Adrenal gland (tissue), 12 donors: Measurements from ENCODE around the gene PCNP. TPM values are rescaled to one million over a fixed set of nuclear protein-coding genes. Genes with fewer than 3 reads are reported as not detected.

Source experiments
- DNase-seq, 7 donors: peaks; one replicate each; pipeline ENCODE4 v3.0.0-alpha.2; 2019 to 2020
- H3K27ac ChIP-seq, 5 donors: fragments of 200-600 bp; sonication (generic) in 4 of 5; 1 replicate in 3 of 5; 2 replicates in 2 of 5; pipeline versions ENCODE4 v1.5.1 to v1.8.0; 2016 to 2020; ENCODE audit warnings: mild to moderate bottlenecking in 1 of 5
- H3K27me3 ChIP-seq: fragments of 200-600 bp; 2 replicates; pipeline ENCODE4 v1.8.0; 2021
- H3K36me3 ChIP-seq, 2 donors: fragments of 200-600 bp; replicated peaks in 1 of 2; 1 replicate in 1 of 2; 2 replicates in 1 of 2; pipeline versions ENCODE4 v1.5.1 to v1.8.0; 2018 to 2022
- H3K4me1 ChIP-seq, 2 donors: fragments of 200-600 bp; replicated peaks in 1 of 2; 1 replicate in 1 of 2; 2 replicates in 1 of 2; pipeline versions ENCODE4 v1.5.1 to v1.8.0; 2018 to 2021
- H3K4me3 ChIP-seq, 4 donors: fragments of 200-600 bp; sonication (generic) in 3 of 4; one replicate each; pipeline ENCODE4 v1.5.1; 2016 to 2018
- H3K9me3 ChIP-seq, 3 donors: fragments of 200-600 bp; sonication (generic) in 1 of 3; replicated peaks in 1 of 3; 1 replicate in 2 of 3; 2 replicates in 1 of 3; pipeline versions ENCODE4 v1.5.1 to v1.8.0; 2016 to 2021
- CTCF ChIP-seq, 6 experiments: fragments of 450-650 bp in 4 of 6; fragments of 200-600 bp in 2 of 6; sonication (generic) in 1 of 6; IDR thresholded peaks; 1 replicate in 5 of 6; 2 replicates in 1 of 6; pipeline versions ENCODE4 v1.5.1 to v1.8.0; 2016 to 2021; ENCODE audit warnings: antibody characterized with exemption in 6 of 6, mild to moderate bottlenecking in 2 of 6, moderate library complexity in 1 of 6
- POLR2A ChIP-seq, 2 donors: fragments of 450-650 bp; IDR thresholded peaks; one replicate each; pipeline ENCODE4 v1.6.1; 2017; ENCODE audit warnings: antibody characterized with exemption in 2 of 2, mild to moderate bottlenecking in 2 of 2, moderate library complexity in 1 of 2
- WGBS, 4 donors: extraction: QIAGEN DNeasy Blood & Tissue Kit in 2 of 4; methylation state at CpG; one replicate each; pipeline versions ENCODE4 v1.1.5 to v1.1.7; 2013 to 2017; 5-methylcytosine and 5-hydroxymethylcytosine counted together
- intact Hi-C, 2 donors: fragments of 100-400 bp; cut with DNase I; formaldehyde crosslinking; loops; one replicate each; pipeline versions ENCODE4 v1.14.1 to v1.15.0; 2022 to 2023
- polyA plus RNA-seq, 3 donors: library from polyadenylated mRNA; stranded (reverse); fragments of 200-250 nt in 2 of 3; fragments of 350-450 nt in 1 of 3; fragmentation: Illumina TruSeq in 1 of 3; extraction: RNeasy Lipid Tissue Mini Kit (QIAGEN cat#74804) in 1 of 3; gene quantifications; one replicate each; pipeline ENCODE4 v1.2.3, GENCODE V29; 2013 to 2014
- total RNA-seq, 9 donors: library from RNA; depleted of rRNA in 4 of 9; stranded (reverse); fragments of >200 nt in 4 of 9; fragments of 120-200 nt in 1 of 9; fragmentation: NEBNext Ultra II Directional in 1 of 9; extraction: Animal tissue kit (Norgen Biotek cat#: 25700) in 1 of 9; gene quantifications; one replicate each; pipeline versions ENCODE4 v1.1.0 to v1.2.4, GENCODE V29; 2013 to 2023
- donor health status: healthy with polysubstance abuse.
- donor health status: Bipolar disorder and iron deficiency.
- donor health status: DM: yes; HTN: yes; CAD: no.
- donor health status: DM: no; HTN: no; CAD: no.
- donor health status: DM: no; HTN: no; CAD: no.
- donor health status: DM: yes; HTN: yes; CAD: no.

Gene PCNP
- total and polyA plus RNA-seq, 12 donors: 41.0 to 146 (median 81.3) TPM

DNA sequence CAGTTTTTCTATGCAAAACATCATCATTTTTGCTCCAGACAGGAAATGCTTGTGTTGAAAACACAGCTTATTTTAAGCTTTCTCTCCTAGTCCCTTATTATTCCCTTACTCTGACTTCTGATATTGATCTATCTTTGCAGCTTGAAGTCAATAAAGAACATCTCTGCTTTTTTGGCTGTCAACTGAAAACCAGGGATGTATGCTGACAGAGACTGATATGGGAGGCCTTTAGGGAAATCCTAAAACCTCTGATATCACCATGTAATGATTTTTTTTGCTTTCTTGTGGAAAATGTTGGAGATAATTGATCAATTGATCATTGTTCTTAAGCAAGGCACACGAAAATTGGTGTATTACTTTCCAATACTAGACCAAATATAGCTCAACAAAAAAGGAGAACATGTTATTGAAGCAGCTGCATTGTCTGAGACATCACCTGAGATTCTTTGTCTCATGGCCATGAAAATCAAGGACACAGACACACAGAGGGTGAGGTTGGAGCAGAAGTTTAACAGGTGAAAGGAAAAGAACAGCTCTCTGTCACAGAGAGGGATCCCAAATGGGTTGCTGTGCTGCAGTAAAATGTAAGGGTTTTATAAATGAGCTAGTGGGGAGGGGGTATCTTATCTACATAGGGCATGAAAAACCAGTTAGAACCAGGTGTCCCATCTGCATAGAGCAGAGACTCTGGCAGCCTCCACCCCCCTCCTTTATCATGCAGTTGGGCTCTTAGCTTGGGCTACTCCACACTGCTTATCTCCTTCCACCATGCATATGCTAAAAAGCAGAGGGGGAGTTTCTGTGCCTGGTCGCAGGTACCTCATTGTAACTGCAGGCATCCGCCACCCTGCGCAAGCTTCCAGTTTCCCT is 43.9 kb upstream of the PCNP start:
- Histone ChIP-seq H3K9me3 (no peaks in the 10 kb centered on the region), H3K4me3 (no peak overlapping the region), H3K36me3 (no peaks in the 10 kb centered on the region), H3K27me3 (no peaks in the 10 kb centered on the region), H3K4me1 (no peaks in the 10 kb centered on the region), H3K27ac (no peak overlapping the region)
- 69 to 86% (median 78%) methylated on average over 2 to 4 of the region's 4 CpGs for WGBS, 4 donors
- intact Hi-C loops: no loop called here
- DNase-seq: no peak
- no peak for TF ChIP-seq POLR2A (IDR thresholded peaks at IDR 0.05)
- no peak for TF ChIP-seq CTCF (IDR thresholded peaks at IDR 0.05)

GRCh38 chr3:101530686-101531047 is 43.3 kb upstream of the PCNP start:
- Histone ChIP-seq H3K9me3 (no peaks in the 10 kb centered on the region), H3K4me1 (no peaks in the 10 kb centered on the region), H3K4me3 (no peak overlapping the region), H3K27ac (no peak overlapping the region), H3K36me3 (no peaks in the 10 kb centered on the region), H3K27me3 (no peaks in the 10 kb centered on the region)
- TF ChIP-seq CTCF (IDR thresholded peaks at IDR 0.05): no peak
- TF ChIP-seq POLR2A (IDR thresholded peaks at IDR 0.05): no peak
- WGBS, 4 donors: 54 to 77% (median 65%) methylated on average over 2 of the region's 2 CpGs
- DNase-seq: no peak
- intact Hi-C loops: no loop called here

DNA sequence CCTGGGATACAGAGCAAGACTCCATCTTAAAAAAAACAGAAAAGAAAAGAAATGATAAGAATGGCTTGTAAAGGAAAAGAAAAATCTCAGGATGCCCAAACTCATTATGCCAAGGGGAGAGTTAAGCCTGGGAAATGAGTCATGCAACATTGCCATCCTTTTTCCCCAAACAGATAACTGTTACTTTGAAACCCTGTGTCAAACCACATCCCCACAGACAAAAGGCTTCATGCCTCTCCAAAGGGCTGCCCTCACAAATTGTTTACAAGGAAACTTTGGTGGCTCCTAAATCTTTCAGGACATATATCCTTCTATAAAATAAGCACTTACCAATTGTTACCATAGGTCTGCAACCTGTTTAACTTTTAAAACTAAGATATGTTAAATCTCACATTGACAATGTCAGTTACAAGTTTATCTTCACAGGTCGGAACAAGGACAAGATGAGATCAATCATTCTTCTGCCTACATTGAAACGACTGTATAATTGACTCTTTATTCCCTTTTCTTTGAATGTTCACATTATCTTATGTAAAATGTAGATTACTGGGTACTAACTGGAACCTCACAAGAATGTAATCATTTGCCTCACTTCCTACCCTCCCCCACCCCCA is 42.4 kb upstream of the PCNP start:
- Histone ChIP-seq H3K27me3 (no peaks in the 10 kb centered on the region), H3K4me3 (no peak overlapping the region), H3K4me1 (no peaks in the 10 kb centered on the region), H3K27ac (no peak overlapping the region), H3K36me3 (no peaks in the 10 kb centered on the region), H3K9me3 (no peaks in the 10 kb centered on the region)
- WGBS, 4 donors: 16 to 58% (median 31%) methylated on average over 2 of the region's 2 CpGs
- intact Hi-C loops: no loop called here
- no peak for DNase-seq
- TF ChIP-seq POLR2A (IDR thresholded peaks at IDR 0.05): no peak
- no peak for TF ChIP-seq CTCF (IDR thresholded peaks at IDR 0.05)

- DNase-seq: no peak
- H3K4me1 ChIP-seq: no peaks in the 10 kb centered on the region
- H3K9me3 ChIP-seq: no peaks in the 10 kb centered on the region
- TF ChIP-seq CTCF (IDR thresholded peaks at IDR 0.05): no peak
- no peak for TF ChIP-seq POLR2A (IDR thresholded peaks at IDR 0.05)
- H3K27me3 ChIP-seq: no peaks in the 10 kb centered on the region
- H3K27ac ChIP-seq: no peak overlapping the region
- 58 to 66% (median 64%) methylated on average over 9 of the region's 9 CpGs for WGBS, 4 donors
- no peak overlapping the region for H3K4me3 ChIP-seq
- intact Hi-C loops: no loop called here
- H3K36me3 ChIP-seq: no peaks in the 10 kb centered on the region
Measured at GRCh38 chr3:101532783-101533602, 41.0 kb upstream of the PCNP start.
